Endothelial cell of hepatic sinusoid (primary cell): ENCODE measurements around the gene AP4M1.

Source experiments
- in situ Hi-C: cut with HindIII; loops from 2 replicates; pipeline ENCODE4 v1.10.0; 2017; ENCODE audit warnings: low sequenced_read_pairs

AP4M1 gene

GRCh38 chr7:100106633-100107032 lies 5.2 kb downstream of the AP4M1 start:
- in situ Hi-C loops, result no loop called here

- in situ Hi-C loops, result no loop called here
Measured at GRCh38 chr7:100107125-100107737, 5.8 kb downstream of the AP4M1 start.

GRCh38 chr7:100107890-100108289 lies 6.4 kb downstream of the AP4M1 start:
- in situ Hi-C loops, result no loop called here

- in situ Hi-C loops, result no loop called here
Measured at GRCh38 chr7:100109521-100110163, 8.2 kb downstream of the AP4M1 start.

- in situ Hi-C loops, result no loop called here
Measured at GRCh38 chr7:100111156-100111555, 9.7 kb downstream of the AP4M1 start.

GRCh38 chr7:100111914-100112313 lies 10.5 kb downstream of the AP4M1 start:
- in situ Hi-C loops, result no loop called here

GRCh38 chr7:100115026-100115425 lies 13.6 kb downstream of the AP4M1 start:
- in situ Hi-C loops, result no loop called here

- in situ Hi-C loops, result no loop called here
Measured at GRCh38 chr7:100118388-100119071, 17.1 kb downstream of the AP4M1 start.

- in situ Hi-C loops, result no loop called here
Measured at GRCh38 chr7:100119072-100119969, 17.9 kb downstream of the AP4M1 start, which contains the start of the genes CNPY4 and TAF6. CNPY4 (plus strand) TSS chr7:100119634; CDS start chr7:100119745, 111 bp downstream. TAF6 (minus strand) TSS chr7:100119358; CDS start chr7:100114209, 5,149 bp downstream.

GRCh38 chr7:100119970-100120732 lies 18.7 kb downstream of the AP4M1 start:
- in situ Hi-C loops, result no loop called here

- in situ Hi-C loops, result no loop called here
Measured at GRCh38 chr7:100120733-100121036, 19.2 kb downstream of the AP4M1 start.

GRCh38 chr7:100122067-100122466 lies 20.6 kb downstream of the AP4M1 start:
- in situ Hi-C loops, result no loop called here

GRCh38 chr7:100122568-100122967 lies 21.1 kb downstream of the AP4M1 start:
- in situ Hi-C loops, result no loop called here

GRCh38 chr7:100124301-100125230 lies 23.1 kb downstream of the AP4M1 start:
- in situ Hi-C loops, result no loop called here

GRCh38 chr7:100126239-100126930 lies 24.9 kb downstream of the AP4M1 start:
- in situ Hi-C loops, result no loop called here

- in situ Hi-C loops, result no loop called here
Measured at GRCh38 chr7:100126931-100127865, 25.8 kb downstream of the AP4M1 start, which contains the start of gene MBLAC1. MBLAC1 (plus strand) TSS chr7:100126967; CDS start chr7:100127396, 429 bp downstream.

GRCh38 chr7:100127866-100128636 lies 26.6 kb downstream of the AP4M1 start:
- in situ Hi-C loops, result no loop called here
